Spleen (tissue), 7 donors: ENCODE data around the gene TRIM25.

ENCODE experiments used
- CTCF ChIP-seq, 11 experiments: fragments of 200-600 bp in 7 of 11; fragments of 450-650 bp in 4 of 11; sonication (generic) in 4 of 11; IDR thresholded peaks in 8 of 11; conservative IDR thresholded peaks in 3 of 11; 1 replicate in 7 of 11; 2 replicates in 4 of 11; pipeline versions ENCODE4 v1.4.0 to v1.8.0; 2016 to 2021; ENCODE audit warnings: antibody characterized with exemption in 11 of 11, inconsistent platforms in 4 of 11, mild to moderate bottlenecking in 1 of 11
- POLR2A ChIP-seq, 3 donors: fragments of 450-650 bp; IDR thresholded peaks; one replicate each; pipeline ENCODE4 v1.5.1; 2017; ENCODE audit warnings: antibody characterized with exemption in 3 of 3, mild to moderate bottlenecking in 1 of 3
- donor health status: DM: no; HTN: no; CAD: no; lungs with moderate emphysema.
- donor health status: DM: no; HTN: no; CAD: no.
- donor health status: DM: no; HTN: no; CAD: no.

- TF ChIP-seq CTCF (IDR thresholded peaks at IDR 0.05 in 8 of 11, conservative IDR thresholded peaks at IDR 0.05 in 3 of 11) (no peak), POLR2A (IDR thresholded peaks at IDR 0.05) (no peak)
These were observed 893 bp downstream of the TRIM25 start for GRCh38 chr17:56913000-56913311.
